Erythroblast (primary cell): ENCODE data around the gene TRAF5.

Experiments
- GATA1 ChIP-seq: IDR thresholded peaks from 2 replicates; pipeline ENCODE4 v1.6.1; 2011; ENCODE audit warnings: low read depth, mild to moderate bottlenecking, control low read depth, low read length, moderate library complexity
- POLR2A ChIP-seq: IDR thresholded peaks from 2 replicates; pipeline ENCODE4 v1.6.1; 2011; ENCODE audit warnings: mild to moderate bottlenecking, low read length

DNA sequence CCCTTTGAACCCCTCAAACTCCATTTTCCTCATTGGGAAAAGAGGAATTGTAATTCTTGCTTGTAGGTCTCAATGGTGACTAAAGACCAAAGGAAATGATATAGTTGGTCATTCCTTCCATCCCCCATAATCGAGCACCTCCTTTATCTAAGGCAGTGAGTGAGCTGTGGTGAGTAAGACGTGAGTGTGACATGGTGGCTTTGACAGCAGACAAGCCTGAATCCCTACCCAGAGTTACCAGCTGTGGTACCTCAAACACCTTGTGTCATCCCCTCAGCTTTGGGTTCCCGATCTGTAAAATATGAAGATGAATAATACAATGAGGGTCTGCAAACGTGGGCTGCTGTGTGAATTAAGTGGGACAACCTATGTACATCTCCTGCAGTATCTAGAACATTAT lies 8.4 kb downstream of the TRAF5 start:
- TF ChIP-seq POLR2A (no peak), GATA1 (no peak)
